Stomach smooth muscle (tissue), 2 donors: ENCODE data around the gene AGMAT.

Source experiments
- H3K27ac ChIP-seq: one replicate; pipeline ENCODE4 v1.7.0; 2013; ENCODE audit warnings: mild to moderate bottlenecking, low read length, inconsistent platforms
- H3K27me3 ChIP-seq, 2 donors: one replicate each; pipeline ENCODE4 v1.7.0; 2013; ENCODE audit warnings: low read length in 2 of 2; ENCODE audit not compliant: insufficient read depth in 2 of 2, control insufficient read depth in 1 of 2
- H3K36me3 ChIP-seq, 2 donors: one replicate each; pipeline ENCODE4 v1.7.0; 2013; ENCODE audit warnings: low read length in 2 of 2; ENCODE audit not compliant: control insufficient read depth in 2 of 2, insufficient read depth in 2 of 2
- H3K4me1 ChIP-seq: one replicate; pipeline ENCODE4 v1.7.0; 2013; ENCODE audit warnings: low read length; ENCODE audit not compliant: control insufficient read depth, insufficient read depth
- H3K4me3 ChIP-seq, 2 donors: one replicate each; pipeline ENCODE4 v1.7.0; 2013; ENCODE audit warnings: low read length in 2 of 2
- H3K9ac ChIP-seq, 2 donors: one replicate each; pipeline ENCODE4 v1.7.0; 2013; ENCODE audit warnings: low read length in 2 of 2, mild to moderate bottlenecking in 1 of 2
- H3K9me3 ChIP-seq, 2 donors: one replicate each; pipeline ENCODE4 v1.7.0; 2013; ENCODE audit warnings: low read length in 2 of 2; ENCODE audit not compliant: control insufficient read depth in 2 of 2
- donor health status: healthy.
- donor health status: Pancreatic carcinoma.

The AGMAT gene

DNA sequence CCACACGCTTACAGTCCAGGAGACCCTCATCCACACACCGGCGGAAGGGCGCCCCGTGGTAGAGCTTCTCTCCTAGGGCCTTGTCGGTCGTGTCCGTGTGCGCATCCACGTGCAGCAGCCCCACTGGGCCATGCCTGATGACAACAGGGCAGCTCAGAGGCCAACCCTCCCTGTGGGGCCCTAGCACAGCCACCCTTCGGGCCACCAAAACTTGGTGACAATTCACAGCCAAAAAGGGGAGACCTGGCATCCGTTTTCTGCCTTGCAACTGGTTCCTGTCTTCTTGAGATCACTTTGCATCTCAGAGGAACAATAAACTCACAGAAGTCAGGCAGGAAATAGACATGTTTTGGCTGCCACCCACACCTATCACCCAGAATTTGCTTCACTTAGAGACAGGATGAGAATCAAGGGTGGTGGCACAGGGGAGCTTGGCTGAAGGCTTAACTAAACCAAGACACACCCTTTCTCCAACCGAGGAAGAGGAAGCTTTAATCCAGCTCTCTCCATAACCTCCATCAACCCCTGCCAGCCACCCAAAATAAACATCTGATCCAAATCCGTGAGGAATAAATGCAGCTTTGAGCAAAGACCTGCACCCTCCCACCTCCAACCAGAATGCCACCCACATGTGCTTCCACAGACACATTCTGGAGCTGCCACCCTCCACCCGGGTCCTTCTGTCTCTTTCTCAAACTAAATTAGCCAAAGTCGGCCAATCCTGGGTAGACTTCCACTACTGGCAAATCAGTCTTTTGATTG lies 5.7 kb downstream of the AGMAT start:
- Histone ChIP-seq H3K4me3 (no peak overlapping the region), H3K9me3 (no peaks in the 10 kb centered on the region), H3K36me3 (no peaks in the 10 kb centered on the region), H3K9ac (no peak overlapping the region), H3K4me1 (no peaks in the 10 kb centered on the region), H3K27me3 (no peaks in the 10 kb centered on the region), H3K27ac (no peak overlapping the region)

DNA sequence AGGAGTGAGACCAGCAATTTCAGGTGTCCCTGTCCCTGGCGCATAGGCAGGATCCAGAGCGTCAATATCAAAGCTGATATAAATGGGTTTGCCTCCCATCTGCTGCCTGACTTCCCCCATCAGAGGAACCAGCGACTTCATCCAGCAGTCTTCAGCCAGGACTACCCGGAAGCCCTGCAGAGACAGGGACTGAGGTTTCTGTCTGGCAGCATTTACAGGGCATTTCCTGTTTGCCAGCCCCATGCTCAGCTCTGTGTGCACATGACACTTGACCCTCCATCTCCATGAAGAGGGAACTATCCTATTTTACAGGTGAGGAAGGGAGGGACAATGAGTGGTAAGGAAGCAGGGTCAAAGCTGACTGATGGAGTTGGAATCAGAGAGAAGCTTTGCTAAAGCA lies 7.2 kb downstream of the AGMAT start:
- Histone ChIP-seq H3K36me3 (no peaks in the 10 kb centered on the region), H3K4me1 (no peaks in the 10 kb centered on the region), H3K9ac (no peak overlapping the region), H3K27ac (no peak overlapping the region), H3K9me3 (no peaks in the 10 kb centered on the region), H3K27me3 (no peaks in the 10 kb centered on the region), H3K4me3 (no peak overlapping the region)

DNA sequence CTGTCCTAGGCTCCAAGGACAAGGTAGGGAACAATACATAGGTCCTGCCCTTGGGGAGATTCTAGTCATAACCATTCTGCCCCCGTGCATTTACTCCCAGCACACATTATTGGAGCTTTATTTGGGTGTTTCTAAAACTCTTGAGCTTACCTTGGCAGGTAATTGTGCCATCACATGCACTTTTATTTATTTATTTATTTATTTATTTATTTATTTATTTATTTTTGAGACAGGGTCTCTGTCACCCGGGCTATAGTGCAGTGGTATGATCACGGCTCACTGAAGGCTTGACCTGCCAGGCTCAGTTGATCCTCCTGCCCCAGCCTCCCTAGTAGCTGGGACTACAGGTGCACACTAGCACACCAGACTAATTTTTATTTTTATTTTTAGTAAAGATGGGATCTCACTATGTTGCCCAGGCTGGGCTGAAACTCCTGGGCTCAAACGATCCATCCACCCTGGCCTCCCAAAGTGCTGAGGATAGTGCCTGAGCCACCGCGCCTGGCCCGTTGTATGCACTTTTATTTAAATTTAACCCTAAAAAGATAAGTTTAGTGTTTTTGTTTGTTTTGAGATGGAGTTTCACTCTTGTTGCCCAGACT lies 9.2 kb downstream of the AGMAT start:
- Histone ChIP-seq H3K27me3 (no peaks in the 10 kb centered on the region), H3K4me1 (no peaks in the 10 kb centered on the region), H3K9ac (no peak overlapping the region), H3K4me3 (no peak overlapping the region), H3K36me3 (peaks cover 2% of the 10 kb centered on the region in 2 donors), H3K27ac (no peak overlapping the region), H3K9me3 (no peaks in the 10 kb centered on the region)

DNA sequence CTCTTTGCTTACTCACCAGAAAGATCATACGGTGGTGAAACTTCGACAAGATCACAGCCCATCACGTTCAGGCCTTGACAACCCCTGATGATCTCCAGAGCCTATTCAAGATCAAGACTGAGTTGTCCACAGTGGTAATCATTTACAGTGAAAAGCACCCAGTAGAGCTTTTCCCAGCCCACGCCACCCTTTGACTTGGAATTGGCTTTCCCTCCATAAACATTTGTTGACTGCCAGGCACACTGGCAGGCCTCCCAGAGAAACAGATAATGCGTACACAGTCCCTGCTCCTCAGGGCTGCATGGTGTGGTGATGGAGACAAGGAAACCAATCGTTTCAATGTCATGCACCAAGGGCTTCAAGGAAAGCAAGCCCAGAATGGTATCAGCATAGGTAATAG lies 10.1 kb downstream of the AGMAT start:
- H3K4me3 ChIP-seq = no peak overlapping the region
- no peak overlapping the region for H3K27ac ChIP-seq
- H3K27me3 ChIP-seq = no peaks in the 10 kb centered on the region
- no peak overlapping the region for H3K9ac ChIP-seq
- H3K36me3 ChIP-seq = peaks cover 3 to 5% of the 10 kb centered on the region in 2 donors
- H3K4me1 ChIP-seq = no peaks in the 10 kb centered on the region
- H3K9me3 ChIP-seq = no peaks in the 10 kb centered on the region

DNA sequence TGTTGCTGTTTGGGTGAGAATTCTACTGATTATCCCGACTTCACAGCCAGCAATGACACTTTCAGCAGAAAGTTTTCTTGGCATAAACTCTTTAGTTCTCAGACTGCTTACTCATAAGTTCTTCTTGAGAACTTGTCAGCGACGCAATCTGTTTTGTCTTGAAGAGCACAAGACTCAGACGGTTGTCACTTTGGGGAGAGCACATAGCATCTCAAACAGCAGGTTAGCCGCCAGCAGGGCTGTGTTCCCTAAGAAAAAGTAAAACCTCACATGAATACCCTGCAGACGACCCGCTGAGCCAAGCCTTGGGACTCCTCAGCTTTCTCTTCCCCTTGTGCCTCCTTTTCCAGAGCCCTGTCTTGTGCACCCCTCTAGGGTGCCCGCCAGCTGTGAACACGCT lies 11.4 kb downstream of the AGMAT start:
- Histone ChIP-seq H3K27ac (no peak overlapping the region), H3K9ac (no peak overlapping the region), H3K4me3 (no peak overlapping the region), H3K36me3 (peaks cover 11% of the 10 kb centered on the region in 2 donors), H3K4me1 (no peaks in the 10 kb centered on the region), H3K9me3 (no peaks in the 10 kb centered on the region), H3K27me3 (no peaks in the 10 kb centered on the region)

DNA sequence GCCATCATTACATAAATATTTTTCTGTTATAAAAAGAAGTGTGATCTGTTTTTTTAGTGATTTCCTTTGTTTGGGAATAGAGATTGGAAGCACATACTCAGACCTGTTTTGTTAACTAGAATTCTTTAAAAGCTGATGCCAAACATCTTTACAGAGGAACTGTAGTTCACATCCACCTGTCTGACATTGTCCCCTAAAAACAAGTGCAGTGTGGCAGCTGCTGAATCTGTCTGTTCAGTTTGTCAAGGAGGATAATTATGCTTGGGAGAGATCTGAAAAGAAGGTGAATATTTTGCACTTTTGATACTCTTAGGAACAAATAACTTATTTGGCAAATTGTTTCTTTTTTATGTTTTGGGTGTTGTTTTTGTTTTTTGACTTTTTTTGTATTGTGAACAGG lies 13.6 kb downstream of the AGMAT start:
- Histone ChIP-seq H3K9me3 (no peaks in the 10 kb centered on the region), H3K27me3 (no peaks in the 10 kb centered on the region), H3K27ac (no peak overlapping the region), H3K36me3 (peaks cover 31 to 32% of the 10 kb centered on the region in 2 donors), H3K4me3 (no peak overlapping the region), H3K4me1 (no peaks in the 10 kb centered on the region), H3K9ac (no peak overlapping the region)

DNA sequence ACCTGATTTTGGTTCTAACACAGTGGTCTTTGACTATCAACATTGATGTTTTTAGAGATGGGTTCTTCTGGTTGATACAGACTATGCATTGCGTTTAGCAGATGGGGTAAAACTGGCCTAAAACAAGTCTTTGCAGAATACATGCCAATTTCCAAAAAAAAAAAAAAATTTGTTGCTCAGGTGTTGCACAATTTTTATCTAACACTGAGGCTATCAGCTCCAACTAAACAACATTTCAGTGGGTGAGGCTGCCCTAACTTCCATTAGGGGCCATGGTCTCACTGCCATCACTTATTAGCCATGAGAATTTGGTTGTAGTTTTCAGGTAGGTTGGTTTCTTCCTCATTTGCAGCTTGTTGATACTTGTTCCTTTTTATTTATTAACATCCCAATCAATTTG lies 14.0 kb downstream of the AGMAT start:
- peaks cover 35 to 36% of the 10 kb centered on the region in 2 donors for H3K36me3 ChIP-seq
- no peak overlapping the region for H3K27ac ChIP-seq
- no peak overlapping the region for H3K9ac ChIP-seq

DNA sequence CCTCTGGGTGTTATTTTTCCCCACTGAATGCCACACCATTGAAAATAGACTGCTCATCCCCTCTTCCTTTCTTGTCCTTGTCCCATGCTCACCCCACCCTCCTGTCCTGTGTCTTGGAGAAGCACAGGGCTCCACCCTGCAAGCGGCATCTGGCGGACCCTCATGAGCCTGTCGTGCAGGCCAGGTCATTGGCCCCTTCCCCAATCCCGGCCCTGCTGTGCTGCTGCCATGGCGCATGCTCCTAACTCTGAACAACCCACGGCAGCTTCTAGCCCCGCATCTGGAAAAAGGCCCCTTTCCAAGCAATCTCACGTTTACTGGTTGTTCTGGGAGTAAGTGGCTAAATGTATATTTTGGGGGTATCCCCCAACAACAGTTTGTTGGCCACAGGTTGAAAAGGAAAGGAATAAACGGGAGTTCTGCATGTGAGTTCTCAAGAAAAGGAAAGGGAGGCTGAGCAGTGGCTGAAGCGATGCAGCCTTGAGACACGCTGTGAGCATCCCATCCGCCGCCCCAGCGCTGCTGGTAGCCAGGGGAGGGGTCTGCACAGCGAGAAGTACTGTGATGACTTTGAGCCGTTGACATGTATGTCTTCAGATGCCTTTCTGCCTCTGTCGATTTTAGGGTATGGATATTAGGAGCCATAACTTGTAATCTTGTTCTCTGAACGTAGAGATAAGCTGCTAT lies 16.3 kb downstream of the AGMAT start:
- Histone ChIP-seq H3K4me3 (no peak overlapping the region), H3K4me1 (no peaks in the 10 kb centered on the region), H3K27ac (no peak overlapping the region), H3K9me3 (no peaks in the 10 kb centered on the region), H3K36me3 (peaks cover 50 to 53% of the 10 kb centered on the region in 2 donors), H3K9ac (no peak overlapping the region), H3K27me3 (no peaks in the 10 kb centered on the region)

More for the DNA sequence above, 14.0 kb downstream of the AGMAT start:
- Histone ChIP-seq H3K4me1 (no peaks in the 10 kb centered on the region), H3K27me3 (no peaks in the 10 kb centered on the region), H3K4me3 (no peak overlapping the region), H3K9me3 (no peaks in the 10 kb centered on the region)

DNA sequence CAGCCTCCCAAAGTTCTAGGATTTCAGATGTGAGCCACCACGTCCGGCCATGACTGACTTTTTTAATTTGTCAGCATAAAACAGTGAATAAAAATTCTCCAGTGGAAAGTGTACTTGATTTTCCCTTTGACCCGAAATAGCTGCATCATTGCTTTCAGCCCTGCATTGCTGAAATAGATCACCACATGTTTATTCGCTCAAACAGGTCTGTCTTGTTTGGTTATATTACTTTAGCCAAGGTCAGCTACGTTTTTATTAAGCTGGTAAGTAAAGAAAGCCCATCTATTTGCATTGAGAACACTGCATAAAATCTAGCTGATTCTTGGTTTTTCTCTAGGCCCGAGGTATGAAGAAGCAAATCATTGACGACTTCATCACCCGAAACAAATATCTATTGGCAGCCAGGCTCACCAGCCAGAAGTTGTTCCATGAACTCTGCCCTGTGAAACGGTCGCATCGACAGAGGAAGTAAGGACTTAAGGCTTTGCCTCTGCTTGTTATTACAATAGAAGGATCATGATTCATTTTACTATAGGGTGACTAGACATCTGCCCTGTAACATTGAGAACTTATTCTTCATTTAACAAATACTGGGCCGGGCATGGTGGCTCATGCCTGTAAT lies 25.6 kb downstream of the AGMAT start:
- Histone ChIP-seq H3K4me1 (no peaks in the 10 kb centered on the region), H3K4me3 (no peak overlapping the region), H3K36me3 (peaks cover 24 to 36% of the 10 kb centered on the region in 2 donors), H3K27me3 (no peaks in the 10 kb centered on the region), H3K9me3 (no peaks in the 10 kb centered on the region), H3K27ac (no peak overlapping the region), H3K9ac (no peak overlapping the region)

DNA sequence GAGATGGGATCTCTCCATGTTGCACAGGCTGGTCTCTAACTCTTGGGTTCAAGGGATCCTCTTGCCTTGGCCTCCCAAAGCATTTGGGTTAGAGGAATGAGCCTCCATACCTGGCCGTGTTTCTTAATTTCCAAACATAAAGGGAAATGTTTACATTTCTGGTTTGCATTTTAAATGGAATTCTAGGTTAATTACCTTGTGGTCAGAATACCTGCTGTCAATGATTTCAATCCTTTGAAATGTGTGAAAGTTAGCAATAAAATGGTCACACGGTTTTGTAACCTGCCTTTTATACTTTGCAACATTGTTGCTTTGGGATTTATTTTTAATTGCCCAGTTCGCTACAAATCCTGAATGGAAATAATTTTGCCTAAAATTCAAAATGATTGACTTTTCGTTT lies 26.3 kb downstream of the AGMAT start:
- H3K9ac ChIP-seq = no peak overlapping the region
- peaks cover 19 to 30% of the 10 kb centered on the region in 2 donors for H3K36me3 ChIP-seq
- H3K4me3 ChIP-seq = no peak overlapping the region
- no peaks in the 10 kb centered on the region for H3K9me3 ChIP-seq
- no peak overlapping the region for H3K27ac ChIP-seq
- H3K27me3 ChIP-seq = no peaks in the 10 kb centered on the region
- H3K4me1 ChIP-seq = no peaks in the 10 kb centered on the region
